GM18867 (cell line): ENCODE measurements around the gene DTX3L.

Experiments
- ATAC-seq: cut with Tn5 transposase; IDR thresholded peaks from one replicate; pipeline ENCODE4 v1.9.1; 2021; ENCODE audit warnings: mild to moderate bottlenecking, moderate library complexity; ENCODE audit not compliant: unreplicated experiment

The DTX3L gene

GRCh38 chr3:122564155-122564912, at the start of gene DTX3L, which contains the start of gene PARP9:
Gene DTX3L, plus strand, starts transcription at chr3:122564338. Its CDS starts 89 bp downstream, at chr3:122564427.
Gene PARP9, minus strand, starts transcription at chr3:122564300. Its CDS starts 4,680 bp downstream, at chr3:122559620.
- ATAC-seq, result peak; percentile 74

GRCh38 chr3:122515020-122515468, 49.1 kb upstream of the DTX3L start:
- ATAC-seq, result no peak

GRCh38 chr3:122515870-122516269, 48.3 kb upstream of the DTX3L start:
- no peak for ATAC-seq

GRCh38 chr3:122516846-122517360, 47.2 kb upstream of the DTX3L start:
- no peak for ATAC-seq

- ATAC-seq, result no peak
Observed at GRCh38 chr3:122519693-122520092, 44.4 kb upstream of the DTX3L start.

GRCh38 chr3:122520861-122521260, 43.3 kb upstream of the DTX3L start:
- no peak for ATAC-seq

- ATAC-seq, result no peak
Observed at GRCh38 chr3:122523317-122523716, 40.8 kb upstream of the DTX3L start.

GRCh38 chr3:122530164-122530563, 34.0 kb upstream of the DTX3L start:
- ATAC-seq, result no peak

GRCh38 chr3:122533480-122533879, 30.7 kb upstream of the DTX3L start:
- ATAC-seq, result no peak

GRCh38 chr3:122533931-122534334, 30.2 kb upstream of the DTX3L start:
- ATAC-seq, result peak; percentile 99

GRCh38 chr3:122535964-122536631, 28.0 kb upstream of the DTX3L start:
- ATAC-seq, result no peak

GRCh38 chr3:122536632-122537001, 27.5 kb upstream of the DTX3L start:
- ATAC-seq, result no peak

- ATAC-seq, result no peak
Observed at GRCh38 chr3:122538956-122539490, 25.1 kb upstream of the DTX3L start.

GRCh38 chr3:122546151-122546550, 18.0 kb upstream of the DTX3L start:
- no peak for ATAC-seq

GRCh38 chr3:122548076-122548475, 16.1 kb upstream of the DTX3L start:
- ATAC-seq, result no peak

GRCh38 chr3:122548619-122549018, 15.5 kb upstream of the DTX3L start:
- ATAC-seq, result no peak

- ATAC-seq, result no peak
Observed at GRCh38 chr3:122553171-122553570, 11.0 kb upstream of the DTX3L start.

GRCh38 chr3:122555275-122556071, 8.7 kb upstream of the DTX3L start:
- no peak for ATAC-seq

GRCh38 chr3:122557356-122557755, 6.8 kb upstream of the DTX3L start:
- ATAC-seq, result no peak

GRCh38 chr3:122558605-122559004, 5.5 kb upstream of the DTX3L start:
- no peak for ATAC-seq

- ATAC-seq, result no peak
Observed at GRCh38 chr3:122559906-122560305, 4.2 kb upstream of the DTX3L start.
